Ascending aorta (tissue), 2 donors: ENCODE results near the gene MACF1. TPM values are rescaled to one million over a fixed set of nuclear protein-coding genes. Genes with fewer than 3 reads are reported as not detected.

Source experiments
- DNase-seq, 2 donors: peaks; one replicate each; pipeline ENCODE4 v3.0.0-alpha.2; 2019; ENCODE audit warnings: low spot score in 2 of 2
- H3K27ac ChIP-seq, 2 donors: fragments of 200-600 bp; sonication (generic); one replicate each; pipeline ENCODE4 v1.5.1; 2016 to 2017; ENCODE audit warnings: mild to moderate bottlenecking in 1 of 2
- H3K27me3 ChIP-seq: fragments of 200-600 bp; sonication (generic); one replicate; pipeline ENCODE4 v1.5.1; 2017
- H3K36me3 ChIP-seq, 2 donors: fragments of 200-600 bp; sonication (generic); one replicate each; pipeline ENCODE4 v1.5.1; 2016
- H3K4me1 ChIP-seq, 2 donors: fragments of 200-600 bp; sonication (generic); one replicate each; pipeline ENCODE4 v1.5.1; 2016 to 2017; ENCODE audit warnings: mild to moderate bottlenecking in 1 of 2
- H3K4me3 ChIP-seq, 2 donors: fragments of 200-600 bp; sonication (generic); one replicate each; pipeline ENCODE4 v1.5.1; 2016 to 2017; ENCODE audit warnings: mild to moderate bottlenecking in 1 of 2
- H3K9me3 ChIP-seq, 2 donors: fragments of 200-600 bp; sonication (generic); one replicate each; pipeline ENCODE4 v1.5.1; 2016
- intact Hi-C: fragments of 100-400 bp; cut with DNase I; formaldehyde crosslinking; loops from one replicate; pipeline ENCODE4 v1.15.1; 2023
- total RNA-seq: library from RNA; depleted of rRNA; stranded (reverse); fragments of >200 nt; gene quantifications from one replicate; pipeline ENCODE4 v1.1.0, GENCODE V29; 2016
- TF ChIP-seq, protein P1 (sequence below), 3 experiments: fragments of 200-600 bp in 2 of 3; fragments of 450-650 bp in 1 of 3; sonication (generic) in 2 of 3; IDR thresholded peaks; one replicate each; pipeline ENCODE4 v1.5.1; 2016 to 2019; ENCODE audit warnings: antibody characterized with exemption in 3 of 3, mild to moderate bottlenecking in 1 of 3, moderate library complexity in 1 of 3

The MACF1 gene
- total RNA-seq, 1 donor from 2014 or later, result 279 TPM

DNA sequence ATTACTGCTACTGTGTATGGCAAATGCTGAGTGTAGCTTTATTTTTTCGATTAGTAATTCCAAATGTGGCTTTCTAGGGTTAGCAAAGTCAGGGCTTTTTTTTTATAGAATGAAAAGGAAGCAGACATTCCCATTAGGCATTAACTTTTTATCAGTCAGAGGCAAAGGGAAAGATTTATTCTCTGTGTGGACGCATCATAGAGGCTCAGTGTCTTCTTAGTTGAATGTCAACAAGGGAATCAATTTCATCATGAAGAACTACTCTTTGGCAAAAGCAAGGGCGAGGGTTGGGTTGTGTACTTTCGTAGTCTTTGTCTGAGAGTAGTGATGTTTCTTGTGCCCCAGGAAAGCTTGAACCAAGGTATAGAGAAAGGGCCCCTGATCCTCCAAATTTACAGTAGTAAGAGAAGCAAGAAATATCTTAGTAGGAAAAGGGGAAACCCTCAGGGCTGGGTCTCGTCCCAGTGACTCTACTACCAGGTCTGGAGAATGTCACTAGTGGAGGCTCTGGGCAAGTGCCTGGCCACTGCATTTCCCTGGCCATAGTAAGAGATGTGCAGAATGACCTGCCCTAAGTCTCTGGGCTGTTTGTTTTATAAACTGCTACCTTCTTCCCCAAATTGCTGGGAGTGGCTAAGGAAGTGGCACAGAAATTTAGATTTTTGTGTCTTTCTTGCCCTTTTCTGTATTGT lies 30.0 kb upstream of the MACF1 start:
- Histone ChIP-seq H3K36me3 (no peaks in the 10 kb centered on the region), H3K9me3 (no peaks in the 10 kb centered on the region), H3K4me1 (peaks cover 14 to 47% of the 10 kb centered on the region in 2 donors), H3K27me3 (no peaks in the 10 kb centered on the region), H3K4me3 (peak overlapping the region in 1 of 2 donors; percentile 35), H3K27ac (peak overlapping the region; percentile 61 to 79)
- TF ChIP-seq, protein P1, sequence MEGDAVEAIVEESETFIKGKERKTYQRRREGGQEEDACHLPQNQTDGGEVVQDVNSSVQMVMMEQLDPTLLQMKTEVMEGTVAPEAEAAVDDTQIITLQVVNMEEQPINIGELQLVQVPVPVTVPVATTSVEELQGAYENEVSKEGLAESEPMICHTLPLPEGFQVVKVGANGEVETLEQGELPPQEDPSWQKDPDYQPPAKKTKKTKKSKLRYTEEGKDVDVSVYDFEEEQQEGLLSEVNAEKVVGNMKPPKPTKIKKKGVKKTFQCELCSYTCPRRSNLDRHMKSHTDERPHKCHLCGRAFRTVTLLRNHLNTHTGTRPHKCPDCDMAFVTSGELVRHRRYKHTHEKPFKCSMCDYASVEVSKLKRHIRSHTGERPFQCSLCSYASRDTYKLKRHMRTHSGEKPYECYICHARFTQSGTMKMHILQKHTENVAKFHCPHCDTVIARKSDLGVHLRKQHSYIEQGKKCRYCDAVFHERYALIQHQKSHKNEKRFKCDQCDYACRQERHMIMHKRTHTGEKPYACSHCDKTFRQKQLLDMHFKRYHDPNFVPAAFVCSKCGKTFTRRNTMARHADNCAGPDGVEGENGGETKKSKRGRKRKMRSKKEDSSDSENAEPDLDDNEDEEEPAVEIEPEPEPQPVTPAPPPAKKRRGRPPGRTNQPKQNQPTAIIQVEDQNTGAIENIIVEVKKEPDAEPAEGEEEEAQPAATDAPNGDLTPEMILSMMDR (IDR thresholded peaks at IDR 0.05), result no peak
- no peak for DNase-seq
- intact Hi-C loops, result no loop called here

DNA sequence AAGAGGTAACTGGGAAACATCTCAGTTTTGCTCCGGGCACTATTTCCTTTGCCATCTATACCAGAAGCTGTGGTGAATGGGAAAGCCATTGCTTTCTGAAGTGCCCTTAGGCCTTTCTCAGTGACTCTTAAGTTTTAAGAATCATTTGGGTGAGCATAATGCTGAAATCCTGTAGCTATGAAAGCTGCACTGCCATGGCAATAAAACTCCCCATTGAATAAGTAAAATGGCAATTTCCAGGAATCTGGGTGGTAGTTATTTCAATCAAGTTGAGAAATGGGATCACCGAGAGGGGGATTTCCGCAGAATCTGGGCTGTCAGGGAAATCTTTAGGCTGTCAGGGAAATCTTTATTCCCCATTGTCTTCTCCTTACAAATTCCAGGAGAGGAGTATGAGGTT lies 26.8 kb upstream of the MACF1 start:
- no peak for DNase-seq
- no peaks in the 10 kb centered on the region for H3K9me3 ChIP-seq
- H3K4me3 ChIP-seq, result no peak overlapping the region
- TF ChIP-seq, protein P1 (IDR thresholded peaks at IDR 0.05), result no peak
- peaks cover 14 to 42% of the 10 kb centered on the region in 2 donors for H3K4me1 ChIP-seq
- no peak overlapping the region for H3K27ac ChIP-seq
- intact Hi-C loops, result no loop called here
- H3K27me3 ChIP-seq, result no peaks in the 10 kb centered on the region
- no peaks in the 10 kb centered on the region for H3K36me3 ChIP-seq

DNA sequence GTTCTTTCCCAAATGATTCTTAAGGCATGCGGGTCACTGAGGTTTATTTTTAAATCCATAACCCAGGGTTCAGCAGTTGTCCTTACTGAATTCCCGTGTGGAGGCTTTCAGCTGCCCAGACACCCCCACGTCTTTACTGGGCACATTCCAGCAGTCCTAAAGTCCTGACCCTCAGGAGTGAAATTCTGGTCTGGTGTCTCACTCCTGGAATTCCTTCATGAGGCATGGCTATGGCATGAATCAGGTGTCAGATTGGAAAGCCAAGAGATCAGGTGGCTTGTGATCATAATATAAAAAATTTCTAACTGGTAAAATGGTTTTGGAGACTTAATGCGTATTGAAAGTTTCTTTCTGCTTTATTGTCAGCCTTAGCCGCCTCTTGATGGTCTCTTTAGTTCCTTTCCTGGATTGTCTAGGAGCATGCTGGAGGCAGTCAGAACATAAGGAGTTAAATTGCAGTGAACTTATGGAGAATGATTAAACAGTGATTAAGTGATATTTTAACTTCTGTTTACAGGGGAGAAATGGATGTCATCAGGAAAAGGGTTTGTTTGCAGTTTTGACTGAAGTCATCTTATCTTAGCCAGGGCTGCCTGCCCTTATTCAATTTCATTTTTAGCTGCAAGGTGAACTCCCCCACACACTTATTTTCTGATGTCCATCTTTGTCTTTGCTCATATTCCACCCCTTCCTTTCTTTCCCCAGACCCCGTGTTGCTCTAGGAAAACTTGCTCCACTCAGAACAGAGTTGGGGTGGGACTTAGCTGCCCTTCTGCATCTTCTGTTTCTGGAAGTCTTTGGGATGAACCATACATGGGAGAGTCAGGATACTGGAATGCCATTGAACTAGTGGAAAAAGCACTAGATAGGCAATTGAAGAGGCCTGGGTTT lies 25.7 kb upstream of the MACF1 start:
- Histone ChIP-seq H3K36me3 (no peaks in the 10 kb centered on the region), H3K27me3 (no peaks in the 10 kb centered on the region), H3K9me3 (no peaks in the 10 kb centered on the region), H3K27ac (peak overlapping the region in 1 of 2 donors; percentile 39), H3K4me3 (no peak overlapping the region), H3K4me1 (peaks cover 11 to 38% of the 10 kb centered on the region in 2 donors)
- TF ChIP-seq, protein P1 (IDR thresholded peaks at IDR 0.05), result no peak
- no peak for DNase-seq
- intact Hi-C loops, result no loop called here

DNA sequence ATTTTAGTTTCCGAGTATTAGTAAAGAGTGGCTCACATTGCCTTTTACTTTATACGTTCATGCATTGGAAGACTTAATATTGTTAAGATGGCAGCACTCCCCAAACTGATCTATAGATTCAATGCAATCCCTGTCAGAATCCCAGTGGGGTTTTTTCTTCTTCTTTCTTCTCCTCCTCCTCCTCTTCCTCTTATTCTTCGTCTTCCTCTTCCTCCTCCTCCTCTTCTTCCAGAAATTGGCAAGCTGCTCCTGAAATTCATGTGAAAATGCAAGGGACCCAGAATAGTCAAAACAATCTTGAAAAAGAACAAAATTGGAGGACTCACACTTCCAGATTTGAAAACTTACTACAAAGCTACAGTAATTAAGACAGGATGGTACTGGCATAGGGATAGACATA lies 23.2 kb upstream of the MACF1 start:
- Histone ChIP-seq H3K9me3 (no peaks in the 10 kb centered on the region), H3K4me1 (peaks cover 3 to 25% of the 10 kb centered on the region in 2 donors), H3K27me3 (no peaks in the 10 kb centered on the region), H3K27ac (no peak overlapping the region), H3K4me3 (no peak overlapping the region), H3K36me3 (no peaks in the 10 kb centered on the region)
- TF ChIP-seq, protein P1 (IDR thresholded peaks at IDR 0.05), result no peak
- DNase-seq, result no peak
- intact Hi-C loops, result no loop called here

DNA sequence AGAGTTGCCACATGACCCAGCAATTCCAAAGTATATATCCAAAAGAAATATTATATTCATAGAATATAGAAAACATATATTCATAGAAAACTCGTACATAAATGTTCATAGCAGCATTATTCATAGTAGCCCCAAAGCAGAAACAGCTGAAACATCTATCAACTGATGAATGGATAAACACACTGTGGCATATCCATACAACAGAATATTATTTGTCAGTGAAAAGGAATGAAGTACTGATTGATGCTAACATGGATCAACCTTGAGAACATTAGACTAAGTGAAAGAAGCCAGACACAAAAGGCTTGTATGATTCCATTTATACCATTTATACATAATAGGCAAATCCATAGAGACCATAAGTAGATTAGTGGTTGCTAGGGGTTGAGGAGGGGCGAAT lies 21.7 kb upstream of the MACF1 start:
- no peak overlapping the region for H3K4me3 ChIP-seq
- no peak for DNase-seq
- no peaks in the 10 kb centered on the region for H3K9me3 ChIP-seq
- peaks cover 3 to 20% of the 10 kb centered on the region in 2 donors for H3K4me1 ChIP-seq
- H3K27me3 ChIP-seq, result no peaks in the 10 kb centered on the region
- intact Hi-C loops, result no loop called here
- no peak overlapping the region for H3K27ac ChIP-seq
- no peaks in the 10 kb centered on the region for H3K36me3 ChIP-seq
- TF ChIP-seq, protein P1 (IDR thresholded peaks at IDR 0.05), result no peak
